GM19328 (cell line): ENCODE data around the gene KLF15.

ENCODE experiments used
- ATAC-seq: cut with Tn5 transposase; IDR thresholded peaks from one replicate; pipeline ENCODE4 v1.9.1; 2021; ENCODE audit warnings: mild to moderate bottlenecking, moderate library complexity; ENCODE audit not compliant: unreplicated experiment

The KLF15 gene

GRCh38 chr3:126389794-126390146 is 32.6 kb upstream of the KLF15 start:
- ATAC-seq: no peak

- no peak for ATAC-seq
Measured at GRCh38 chr3:126389112-126389793, 32.0 kb upstream of the KLF15 start.

- no peak for ATAC-seq
Measured at GRCh38 chr3:126381966-126382365, 24.8 kb upstream of the KLF15 start.

- ATAC-seq: no peak
Measured at GRCh38 chr3:126380011-126380768, 23.0 kb upstream of the KLF15 start.

GRCh38 chr3:126378341-126378751 is 21.1 kb upstream of the KLF15 start:
- no peak for ATAC-seq

GRCh38 chr3:126377211-126377610 is 20.0 kb upstream of the KLF15 start:
- no peak for ATAC-seq

GRCh38 chr3:126376444-126376843 is 19.2 kb upstream of the KLF15 start:
- ATAC-seq: no peak

GRCh38 chr3:126375835-126376331 is 18.7 kb upstream of the KLF15 start:
- no peak for ATAC-seq

- ATAC-seq: no peak
Measured at GRCh38 chr3:126373682-126374601, 16.7 kb upstream of the KLF15 start.

GRCh38 chr3:126373146-126373613 is 16.0 kb upstream of the KLF15 start:
- no peak for ATAC-seq

- no peak for ATAC-seq
Measured at GRCh38 chr3:126372413-126373145, 15.4 kb upstream of the KLF15 start.

GRCh38 chr3:126371096-126371705 is 14.0 kb upstream of the KLF15 start:
- no peak for ATAC-seq

- no peak for ATAC-seq
Measured at GRCh38 chr3:126370606-126371005, 13.4 kb upstream of the KLF15 start.

- ATAC-seq: no peak
Measured at GRCh38 chr3:126370055-126370454, 12.8 kb upstream of the KLF15 start.

GRCh38 chr3:126369490-126369889 is 12.3 kb upstream of the KLF15 start:
- no peak for ATAC-seq

- ATAC-seq: no peak
Measured at GRCh38 chr3:126367316-126367805, 10.2 kb upstream of the KLF15 start.

- no peak for ATAC-seq
Measured at GRCh38 chr3:126365351-126366277, 8.4 kb upstream of the KLF15 start.

- ATAC-seq: no peak
Measured at GRCh38 chr3:126364731-126365301, 7.6 kb upstream of the KLF15 start.
